ENCODE measurements around the gene HS3ST6. TPM values are rescaled to one million over a fixed set of nuclear protein-coding genes. Genes with fewer than 3 reads are reported as not detected.

Gene HS3ST6
- total RNA-seq, 1 experiment from 2014 or later, result not detected

DNA sequence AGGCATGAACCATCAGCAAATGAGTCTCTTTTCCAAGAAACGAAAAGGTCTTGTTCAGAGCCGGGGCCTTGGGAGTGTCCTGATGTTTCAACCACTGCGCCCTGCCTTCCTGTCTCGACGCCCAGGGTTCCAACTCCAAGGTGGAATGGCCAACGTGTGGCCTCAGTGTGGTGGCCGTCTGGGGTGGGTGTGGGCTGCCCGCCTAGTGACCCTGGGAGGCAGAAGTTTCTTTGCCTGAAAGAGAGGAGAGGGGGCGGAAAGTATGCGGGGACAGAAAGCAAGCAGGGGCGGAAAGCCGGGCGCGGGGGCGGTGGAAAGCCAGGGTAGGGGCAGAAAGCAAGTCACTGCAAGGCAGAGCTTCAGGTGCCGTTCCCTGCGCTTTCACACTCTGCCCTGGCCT, 20.7 kb upstream of the HS3ST6 start:
- Histone ChIP-seq H3K27me3 (ENCODE audit: insufficient read depth, low read length) (no peaks in the 10 kb centered on the region), H3K4me1 (ENCODE audit: control insufficient read depth in 1 of 2, insufficient read depth in 2 of 2, low read length in 2 of 2) (peaks cover 25 to 35% of the 10 kb centered on the region in 2 experiments), H4K20me1 (ENCODE audit: insufficient read depth) (no peaks in the 10 kb centered on the region), H3K27ac (ENCODE audit: low read depth, low read length) (no peak overlapping the region), H3K36me3 (ENCODE audit: control insufficient read depth in 1 of 2, insufficient read depth in 2 of 2, low read length in 2 of 2) (peaks cover 5 to 6% of the 10 kb centered on the region in 2 experiments; a peak in 3 of 4 replicates), H3K9me2 (ENCODE audit: insufficient read depth) (no peaks in the 10 kb centered on the region), H3K9me3 (ENCODE audit: control insufficient read depth in 1 of 2, insufficient read depth in 1 of 2, low read depth in 1 of 2, low read length in 2 of 2) (no peaks in the 10 kb centered on the region), H2AFZ (ENCODE audit: low read depth, low read length, poor library complexity, severe bottlenecking) (no peak overlapping the region), H3K79me2 (ENCODE audit: insufficient read depth, low read length) (no peaks in the 10 kb centered on the region), H3K4me2 (ENCODE audit: low read length) (no peak overlapping the region), H3K4me3 (replicated peaks in 1 of 2; ENCODE audit: low read depth in 1 of 2, low read length in 2 of 2) (no peak overlapping the region), H3K9ac (ENCODE audit: low read length) (no peak overlapping the region)
- no peak for ATAC-seq
- intact Hi-C loops (cut with micrococcal nuclease), result no loop called here
- RAD21 ChIA-PET (ENCODE audit: low non-redundant PET in 1 of 2, low total read pairs in 2 of 2, uncharacterized antibody in 2 of 2, unreplicated experiment in 2 of 2), result no interaction called here
- TF ChIP-seq ZFX (IDR thresholded peaks at IDR 0.05) (no peak), EZH2phosphoT487 (IDR thresholded peaks at IDR 0.05; ENCODE audit: borderline replicate concordance) (no peak), ATF3 (IDR thresholded peaks at IDR 0.05) (no peak), SIN3A (IDR thresholded peaks at IDR 0.05; ENCODE audit: low read depth) (no peak), FOSL1 (IDR thresholded peaks at IDR 0.05; ENCODE audit: low read depth) (no peak), YY1 (IDR thresholded peaks at IDR 0.05; ENCODE audit: extremely low read depth, insufficient replicate concordance, low read depth, low read length) (no peak), CBX3 (IDR thresholded peaks at IDR 0.05; ENCODE audit: low read depth) (no peak), POLR2AphosphoS5 (IDR thresholded peaks at IDR 0.05; ENCODE audit: low read depth, low read length) (no peak), ZNF274 (IDR thresholded peaks at IDR 0.05; ENCODE audit: low read depth, low read length) (no peak), REST (IDR thresholded peaks at IDR 0.05; ENCODE audit: low read depth) (no peak), ZBTB33 (IDR thresholded peaks at IDR 0.05; ENCODE audit: extremely low read depth, insufficient replicate concordance, low read length) (no peak), EZH2 (IDR thresholded peaks at IDR 0.05) (no peak), SRF (IDR thresholded peaks at IDR 0.05; ENCODE audit: low read depth) (no peak), ELF1 (IDR thresholded peaks at IDR 0.05; ENCODE audit: borderline replicate concordance, low read depth) (no peak), POLR2A (IDR thresholded peaks at IDR 0.05; ENCODE audit: borderline replicate concordance, extremely low read depth, insufficient read depth, insufficient read length) (no peak), EGR1 (IDR thresholded peaks at IDR 0.05; ENCODE audit: low read depth) (no peak), RAD21 (IDR thresholded peaks at IDR 0.05; ENCODE audit: low read depth) (no peak)
- TF ChIP-seq, protein P1, sequence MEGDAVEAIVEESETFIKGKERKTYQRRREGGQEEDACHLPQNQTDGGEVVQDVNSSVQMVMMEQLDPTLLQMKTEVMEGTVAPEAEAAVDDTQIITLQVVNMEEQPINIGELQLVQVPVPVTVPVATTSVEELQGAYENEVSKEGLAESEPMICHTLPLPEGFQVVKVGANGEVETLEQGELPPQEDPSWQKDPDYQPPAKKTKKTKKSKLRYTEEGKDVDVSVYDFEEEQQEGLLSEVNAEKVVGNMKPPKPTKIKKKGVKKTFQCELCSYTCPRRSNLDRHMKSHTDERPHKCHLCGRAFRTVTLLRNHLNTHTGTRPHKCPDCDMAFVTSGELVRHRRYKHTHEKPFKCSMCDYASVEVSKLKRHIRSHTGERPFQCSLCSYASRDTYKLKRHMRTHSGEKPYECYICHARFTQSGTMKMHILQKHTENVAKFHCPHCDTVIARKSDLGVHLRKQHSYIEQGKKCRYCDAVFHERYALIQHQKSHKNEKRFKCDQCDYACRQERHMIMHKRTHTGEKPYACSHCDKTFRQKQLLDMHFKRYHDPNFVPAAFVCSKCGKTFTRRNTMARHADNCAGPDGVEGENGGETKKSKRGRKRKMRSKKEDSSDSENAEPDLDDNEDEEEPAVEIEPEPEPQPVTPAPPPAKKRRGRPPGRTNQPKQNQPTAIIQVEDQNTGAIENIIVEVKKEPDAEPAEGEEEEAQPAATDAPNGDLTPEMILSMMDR (IDR thresholded peaks at IDR 0.05 in 2 of 3, conservative IDR thresholded peaks at IDR 0.05 in 1 of 3; ENCODE audit: borderline replicate concordance in 1 of 3, insufficient read depth in 1 of 3, low read depth in 2 of 3, low read length in 2 of 3), result no peak
- TF ChIP-seq, protein P2, sequence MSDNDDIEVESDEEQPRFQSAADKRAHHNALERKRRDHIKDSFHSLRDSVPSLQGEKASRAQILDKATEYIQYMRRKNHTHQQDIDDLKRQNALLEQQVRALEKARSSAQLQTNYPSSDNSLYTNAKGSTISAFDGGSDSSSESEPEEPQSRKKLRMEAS (IDR thresholded peaks at IDR 0.05), result no peak
- POLR2A ChIA-PET, result no interaction called here
- no peak for DNase-seq (ENCODE audit: low read depth, low spot score)
- no TSS peak for BruUV-seq (replicated peaks)
- CTCF ChIA-PET, result interaction anchor here (2.1 kb wide), 1 partner anchor 16 kb away, joined by 4 read pairs; no protein-coding TSS in a partner anchor
